HG03025 (cell line): ENCODE measurements around the gene SNHG17.
"Not testable (repeated sequence)": the region's sequence is repeated elsewhere in the genome, so short reads cannot be mapped to it uniquely, and the experiment has no call there.

Source experiments
- ATAC-seq: cut with Tn5 transposase; IDR thresholded peaks from one replicate; pipeline ENCODE4 v1.9.1; 2021; ENCODE audit warnings: mild to moderate bottlenecking, moderate library complexity; ENCODE audit not compliant: unreplicated experiment, low FRiP score

The SNHG17 gene

GRCh38 chr20:38434770-38435554 is at the start of gene SNHG17:
Gene SNHG17 (minus strand): TSS chr20:38435328.
- peak; percentile 56 for ATAC-seq

GRCh38 chr20:38479596-38479995 is 44.5 kb upstream of the SNHG17 start:
- no peak for ATAC-seq

- no peak for ATAC-seq
These were observed 42.6 kb upstream of the SNHG17 start for GRCh38 chr20:38477747-38478146.

- ATAC-seq, result no peak
These were observed 38.3 kb upstream of the SNHG17 start for GRCh38 chr20:38473367-38473795.

GRCh38 chr20:38472513-38473366 is 37.6 kb upstream of the SNHG17 start, which contains the start of gene RALGAPB:
Gene RALGAPB (plus strand): TSS chr20:38472843. CDS start chr20:38488433, 15,590 bp downstream.
- ATAC-seq, result peak; percentile 90

- no peak for ATAC-seq
These were observed 36.9 kb upstream of the SNHG17 start for GRCh38 chr20:38471987-38472512.

- no peak for ATAC-seq
These were observed 36.1 kb upstream of the SNHG17 start for GRCh38 chr20:38471245-38471644.

GRCh38 chr20:38466983-38467382 is 31.9 kb upstream of the SNHG17 start:
- ATAC-seq, result no peak

- ATAC-seq, result no peak
These were observed 31.0 kb upstream of the SNHG17 start for GRCh38 chr20:38466171-38466570.

- not testable (repeated sequence) for ATAC-seq
These were observed 26.4 kb upstream of the SNHG17 start for GRCh38 chr20:38461569-38461968.

GRCh38 chr20:38461167-38461566 is 26.0 kb upstream of the SNHG17 start:
- not testable (repeated sequence) for ATAC-seq

GRCh38 chr20:38460631-38461030 is 25.5 kb upstream of the SNHG17 start:
- ATAC-seq, result not testable (repeated sequence)

- ATAC-seq, result no peak
These were observed 25.0 kb upstream of the SNHG17 start for GRCh38 chr20:38460040-38460623.

GRCh38 chr20:38458314-38458713 is 23.2 kb upstream of the SNHG17 start:
- ATAC-seq, result no peak

- no peak for ATAC-seq
These were observed 19.7 kb upstream of the SNHG17 start for GRCh38 chr20:38454556-38455473.

GRCh38 chr20:38453941-38454340 is 18.8 kb upstream of the SNHG17 start:
- ATAC-seq, result peak; percentile 79

GRCh38 chr20:38452880-38453624 is 17.9 kb upstream of the SNHG17 start:
- no peak for ATAC-seq

GRCh38 chr20:38450412-38450975 is 15.4 kb upstream of the SNHG17 start:
- ATAC-seq, result no peak

- ATAC-seq, result no peak
These were observed 13.9 kb upstream of the SNHG17 start for GRCh38 chr20:38449046-38449445.
